H7 (cell line): ENCODE data around the gene CLIC6. TPM values are rescaled to one million over a fixed set of nuclear protein-coding genes. Genes with fewer than 3 reads are reported as not detected.

Experiments used
- DNase-seq: peaks from one replicate; pipeline ENCODE4 v3.0.0; 2012
- H3K27me3 ChIP-seq: 2 replicates; pipeline ENCODE4 v1.6.0; 2011; ENCODE audit warnings: mild to moderate bottlenecking, low read length; ENCODE audit not compliant: control insufficient read depth, insufficient read depth
- H3K36me3 ChIP-seq: replicated peaks from 2 replicates; pipeline ENCODE4 v1.5.1; 2011; ENCODE audit warnings: low read length; ENCODE audit not compliant: control insufficient read depth, insufficient read depth
- H3K4me3 ChIP-seq: 2 replicates; pipeline ENCODE4 v1.5.1; 2011; ENCODE audit warnings: low read depth, mild to moderate bottlenecking, control low read depth, low read length, moderate library complexity; ENCODE audit not compliant: insufficient read depth
- total RNA-seq: library from RNA; depleted of rRNA; stranded (reverse); fragments of >200 nt; shearing (Covaris generic); gene quantifications from 2 replicates; pipeline ENCODE4 v1.2.3, GENCODE V29; 2014

CLIC6 gene
- total RNA-seq, 1 experiment from 2014 or later = 0.59 TPM

- DNase-seq = peak; percentile 71
- Histone ChIP-seq H3K4me3 (no peak overlapping the region), H3K27me3 (no peaks in the 10 kb centered on the region)
Measured at GRCh38 chr21:34693192-34693810, 24.5 kb downstream of the CLIC6 start.

GRCh38 chr21:34695434-34695833, 26.6 kb downstream of the CLIC6 start:
- Histone ChIP-seq H3K36me3 (no peaks in the 10 kb centered on the region), H3K4me3 (no peak overlapping the region)
- DNase-seq = no peak

More at GRCh38 chr21:34693192-34693810, 24.5 kb downstream of the CLIC6 start:
- H3K36me3 ChIP-seq = no peaks in the 10 kb centered on the region

GRCh38 chr21:34696121-34696520, 27.3 kb downstream of the CLIC6 start:
- Histone ChIP-seq H3K27me3 (no peaks in the 10 kb centered on the region), H3K36me3 (no peaks in the 10 kb centered on the region), H3K4me3 (no peak overlapping the region)
- DNase-seq = no peak

More at GRCh38 chr21:34695434-34695833, 26.6 kb downstream of the CLIC6 start:
- H3K27me3 ChIP-seq = no peaks in the 10 kb centered on the region

GRCh38 chr21:34697826-34698225, 29.0 kb downstream of the CLIC6 start:
- H3K27me3 ChIP-seq = no peaks in the 10 kb centered on the region
- no peaks in the 10 kb centered on the region for H3K36me3 ChIP-seq
- no peak overlapping the region for H3K4me3 ChIP-seq
- no peak for DNase-seq

- H3K4me3 ChIP-seq = no peak overlapping the region
- peak; percentile 49 for DNase-seq
- H3K36me3 ChIP-seq = no peaks in the 10 kb centered on the region
- no peaks in the 10 kb centered on the region for H3K27me3 ChIP-seq
Measured at GRCh38 chr21:34698270-34699015, 29.6 kb downstream of the CLIC6 start.

GRCh38 chr21:34700605-34701004, 31.8 kb downstream of the CLIC6 start:
- H3K4me3 ChIP-seq = no peak overlapping the region
- H3K27me3 ChIP-seq = no peaks in the 10 kb centered on the region
- DNase-seq = no peak
- H3K36me3 ChIP-seq = no peaks in the 10 kb centered on the region

GRCh38 chr21:34701726-34702125, 32.9 kb downstream of the CLIC6 start:
- no peak for DNase-seq
- no peaks in the 10 kb centered on the region for H3K36me3 ChIP-seq
- H3K27me3 ChIP-seq = no peaks in the 10 kb centered on the region
- no peak overlapping the region for H3K4me3 ChIP-seq

GRCh38 chr21:34702341-34703170, 33.8 kb downstream of the CLIC6 start:
- H3K36me3 ChIP-seq = no peaks in the 10 kb centered on the region
- no peak for DNase-seq
- no peaks in the 10 kb centered on the region for H3K27me3 ChIP-seq
- no peak overlapping the region for H3K4me3 ChIP-seq

- DNase-seq = no peak
- Histone ChIP-seq H3K4me3 (no peak overlapping the region), H3K27me3 (no peaks in the 10 kb centered on the region), H3K36me3 (no peaks in the 10 kb centered on the region)
Measured at GRCh38 chr21:34703571-34703970, 34.8 kb downstream of the CLIC6 start.

- no peaks in the 10 kb centered on the region for H3K36me3 ChIP-seq
- H3K4me3 ChIP-seq = no peak overlapping the region
- DNase-seq = no peak
- no peaks in the 10 kb centered on the region for H3K27me3 ChIP-seq
Measured at GRCh38 chr21:34704119-34704518, 35.3 kb downstream of the CLIC6 start.

GRCh38 chr21:34705011-34705410, 36.2 kb downstream of the CLIC6 start:
- H3K36me3 ChIP-seq = no peaks in the 10 kb centered on the region
- no peaks in the 10 kb centered on the region for H3K27me3 ChIP-seq
- no peak for DNase-seq
- no peak overlapping the region for H3K4me3 ChIP-seq

GRCh38 chr21:34706337-34706736, 37.5 kb downstream of the CLIC6 start:
- Histone ChIP-seq H3K27me3 (no peaks in the 10 kb centered on the region), H3K4me3 (no peak overlapping the region), H3K36me3 (no peaks in the 10 kb centered on the region)
- DNase-seq = no peak

- H3K4me3 ChIP-seq = no peak overlapping the region
- H3K36me3 ChIP-seq = no peaks in the 10 kb centered on the region
- no peaks in the 10 kb centered on the region for H3K27me3 ChIP-seq
- DNase-seq = no peak
Measured at GRCh38 chr21:34707876-34708325, 39.1 kb downstream of the CLIC6 start.

GRCh38 chr21:34713621-34714020, 44.8 kb downstream of the CLIC6 start:
- no peak for DNase-seq
- Histone ChIP-seq H3K27me3 (no peaks in the 10 kb centered on the region), H3K4me3 (no peak overlapping the region), H3K36me3 (no peaks in the 10 kb centered on the region)

GRCh38 chr21:34715518-34715917, 46.7 kb downstream of the CLIC6 start:
- Histone ChIP-seq H3K4me3 (no peak overlapping the region), H3K36me3 (no peaks in the 10 kb centered on the region), H3K27me3 (no peaks in the 10 kb centered on the region)
- DNase-seq = no peak
